WTC11 (cell line): Measurements from ENCODE around the gene LINS1. TPM values are rescaled to one million over a fixed set of nuclear protein-coding genes. Genes with fewer than 3 reads are reported as not detected.

Experiments used
- ATAC-seq: fragments of 200-7000 bp; cut with Tn5 transposase; 2 replicates; pipeline ENCODE4 v1.10.0; 2021; ENCODE audit warnings: mild to moderate bottlenecking, moderate library complexity
- CTCF ChIA-PET: fragments of 300-600 bp; sonication (Branson Sonifier 250); formaldehyde crosslinking; loops from one replicate; lab custom pipeline; 2021; ENCODE audit warnings: antibody characterized with exemption; lab: Charles Lee
- POLR2A ChIA-PET: fragments of 350-600 bp; sonication (Branson Sonifier 250); formaldehyde crosslinking; loops from one replicate; lab custom pipeline; 2021; ENCODE audit warnings: antibody characterized with exemption; lab: Charles Lee
- DNase-seq: peaks from one replicate; pipeline ENCODE4 v3.0.0; 2021; ENCODE audit warnings: low spot score
- H3K27ac Mint-ChIP-seq: 2 replicates; pipeline ENCODE4 v1.8.0; 2021; ENCODE audit warnings: mixed read lengths
- H3K27me3 Mint-ChIP-seq: 2 replicates; pipeline ENCODE4 v1.8.0; 2021; ENCODE audit warnings: low read depth, mild to moderate bottlenecking, moderate library complexity, mixed read lengths
- H3K36me3 Mint-ChIP-seq: 2 replicates; pipeline ENCODE4 v1.8.0; 2021; ENCODE audit warnings: mixed read lengths
- H3K4me1 Mint-ChIP-seq: 2 replicates; pipeline ENCODE4 v1.8.0; 2022; ENCODE audit warnings: mixed read lengths
- H3K4me3 Mint-ChIP-seq: 2 replicates; pipeline ENCODE4 v1.8.0; 2021; ENCODE audit warnings: mild to moderate bottlenecking, moderate library complexity, mixed read lengths
- H3K9me3 Mint-ChIP-seq: 2 replicates; pipeline ENCODE4 v1.8.0; 2021; ENCODE audit warnings: mixed read lengths
- ATF1 ChIP-seq: sonication (generic); formaldehyde crosslinking; IDR thresholded peaks from 2 replicates; pipeline ENCODE4 v1.8.1; 2023; ENCODE audit warnings: mild to moderate bottlenecking, moderate library complexity, missing genetic modification reagents
- CBFB ChIP-seq: sonication (generic); formaldehyde crosslinking; IDR thresholded peaks from 2 replicates; pipeline ENCODE4 v1.8.1; 2022; ENCODE audit warnings: mild to moderate bottlenecking, low read depth, missing genetic modification reagents
- FOXJ3 ChIP-seq: sonication (generic); formaldehyde crosslinking; IDR thresholded peaks from 2 replicates; pipeline ENCODE4 v1.9.0; 2021; ENCODE audit warnings: missing genetic modification reagents, mild to moderate bottlenecking, borderline replicate concordance
- FOXP1 ChIP-seq: sonication (generic); formaldehyde crosslinking; IDR thresholded peaks from 2 replicates; pipeline ENCODE4 v1.8.0; 2022; ENCODE audit warnings: missing genetic modification reagents, mild to moderate bottlenecking, moderate library complexity, borderline replicate concordance
- JAZF1 ChIP-seq: fragments of 250-450 bp; sonication (Bioruptor Pico); IDR thresholded peaks from 2 replicates; pipeline ENCODE4 v1.9.0; 2021; ENCODE audit warnings: moderate library complexity, mild to moderate bottlenecking, inconsistent platforms
- MXD4 ChIP-seq: fragments of 250-450 bp; sonication (Bioruptor Pico); IDR thresholded peaks from 2 replicates; pipeline ENCODE4 v1.8.0; 2021; ENCODE audit warnings: mild to moderate bottlenecking, moderate library complexity, borderline replicate concordance
- SMAD3 ChIP-seq: sonication (generic); formaldehyde crosslinking; IDR thresholded peaks from 2 replicates; pipeline ENCODE4 v1.8.0; 2022; ENCODE audit warnings: missing genetic modification reagents, mild to moderate bottlenecking, borderline replicate concordance
- SMAD4 ChIP-seq: sonication (generic); formaldehyde crosslinking; IDR thresholded peaks from 2 replicates; pipeline ENCODE4 v1.8.0; 2022; ENCODE audit warnings: mild to moderate bottlenecking, missing genetic modification reagents
- SP1 ChIP-seq: sonication (generic); formaldehyde crosslinking; conservative IDR thresholded peaks from 2 replicates; pipeline ENCODE4 v1.8.1; 2022; ENCODE audit warnings: missing genetic modification reagents
- TEAD1 ChIP-seq: sonication (generic); formaldehyde crosslinking; IDR thresholded peaks from 2 replicates; pipeline ENCODE4 v1.8.0; 2022; ENCODE audit warnings: mild to moderate bottlenecking, missing genetic modification reagents
- TP53 ChIP-seq: sonication (generic); formaldehyde crosslinking; IDR thresholded peaks from 2 replicates; pipeline ENCODE4 v1.8.1; 2023; ENCODE audit warnings: mild to moderate bottlenecking, missing genetic modification reagents
- ZNF317 ChIP-seq: sonication (generic); formaldehyde crosslinking; IDR thresholded peaks from 2 replicates; pipeline ENCODE4 v1.8.1; 2023; ENCODE audit warnings: low read depth, mild to moderate bottlenecking, moderate library complexity, missing genetic modification reagents, borderline replicate concordance
- total RNA-seq: library from RNA; stranded (reverse); gene quantifications from 3 replicates; pipeline ENCODE4 v1.2.3, GENCODE V29; 2021
- TF ChIP-seq, protein P1 (sequence below): sonication (generic); formaldehyde crosslinking; IDR thresholded peaks from 2 replicates; pipeline ENCODE4 v1.8.0; 2022; ENCODE audit warnings: mild to moderate bottlenecking, missing genetic modification reagents
- TF ChIP-seq, protein P2 (sequence below): sonication (generic); formaldehyde crosslinking; IDR thresholded peaks from 2 replicates; pipeline ENCODE4 v1.8.1; 2023; ENCODE audit warnings: mild to moderate bottlenecking, missing genetic modification reagents, moderate library complexity
- TF ChIP-seq, protein P3 (sequence below): sonication (generic); formaldehyde crosslinking; IDR thresholded peaks from 2 replicates; pipeline ENCODE4 v1.8.1; 2023; ENCODE audit warnings: mild to moderate bottlenecking, missing genetic modification reagents, moderate library complexity
- TF ChIP-seq, protein P4 (sequence below): sonication (generic); formaldehyde crosslinking; IDR thresholded peaks from 2 replicates; pipeline ENCODE4 v1.8.0; 2023; ENCODE audit warnings: missing genetic modification reagents, mild to moderate bottlenecking, borderline replicate concordance
- TF ChIP-seq, protein P5 (sequence below): sonication (generic); formaldehyde crosslinking; IDR thresholded peaks from 2 replicates; pipeline ENCODE4 v1.8.1; 2023; ENCODE audit warnings: mild to moderate bottlenecking, moderate library complexity, missing genetic modification reagents
- TF ChIP-seq, protein P6 (sequence below): fragments of 250-450 bp; sonication (Bioruptor Pico); IDR thresholded peaks from 2 replicates; pipeline ENCODE4 v1.9.0; 2021; ENCODE audit warnings: moderate library complexity, mild to moderate bottlenecking, inconsistent platforms, borderline replicate concordance

LINS1 gene
- total RNA-seq, 1 experiment from 2014 or later, result 10.4 TPM

DNA sequence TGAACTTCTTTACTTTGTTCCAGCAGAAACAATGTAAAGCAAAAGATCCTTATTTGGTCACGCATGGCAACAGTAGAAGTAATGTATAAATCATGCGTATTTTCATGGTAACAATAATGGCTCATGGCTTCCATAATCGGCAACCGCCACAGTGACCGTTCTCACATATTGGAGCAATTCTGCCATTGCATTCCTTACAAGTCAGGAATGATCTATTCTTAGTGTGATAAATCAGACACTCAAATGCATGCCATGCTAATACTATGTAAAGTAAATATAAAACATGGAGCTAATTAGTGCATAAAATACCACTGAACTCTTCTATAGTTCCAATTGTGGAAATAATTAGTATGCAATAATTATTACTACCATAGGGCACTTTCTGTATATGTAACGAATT, 59.7 kb downstream of the LINS1 start:
- no peak for ATAC-seq
- peaks cover 28% of the 10 kb centered on the region for H3K9me3 Mint-ChIP-seq
- CTCF ChIA-PET, result interaction anchor here (1.4 kb wide), 1 partner anchor 193 kb away, joined by 3 read pairs; no protein-coding TSS in a partner anchor

DNA sequence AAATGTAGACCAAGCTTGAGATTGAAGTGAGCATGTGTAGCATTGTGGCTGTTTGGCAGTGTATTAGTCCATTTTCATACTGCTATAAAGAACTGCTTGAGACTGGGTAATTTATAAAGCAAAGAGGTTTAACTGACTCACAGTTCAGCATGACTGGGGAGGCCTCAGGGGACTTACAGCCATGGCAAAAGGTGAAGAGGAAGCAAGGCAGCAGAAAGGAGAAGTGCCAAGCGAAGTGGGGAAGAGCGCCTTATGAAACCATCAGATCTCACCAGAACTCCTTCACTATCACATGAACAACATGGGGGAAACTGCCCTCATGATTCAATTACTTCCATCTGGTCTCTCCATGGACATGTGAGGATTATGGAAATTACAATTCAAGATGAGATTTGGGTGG, 64.7 kb downstream of the LINS1 start:
- ChIA-PET CTCF (no interaction called here), POLR2A (no interaction called here)
- peaks cover 5% of the 10 kb centered on the region; the same call in 1 of the 2 replicates for H3K27me3 Mint-ChIP-seq
- H3K9me3 Mint-ChIP-seq, result peaks cover 34% of the 10 kb centered on the region
- ATAC-seq, result no peak
- H3K4me1 Mint-ChIP-seq, result no peaks in the 10 kb centered on the region
- H3K36me3 Mint-ChIP-seq, result peaks cover 20% of the 10 kb centered on the region
- H3K27ac Mint-ChIP-seq, result no peak overlapping the region
- no peak for DNase-seq
- TF ChIP-seq FOXP1 (no peak), SMAD3 (CRISPR knock-in tag) (no peak), SMAD4 (CRISPR knock-in tag) (no peak), CBFB (CRISPR knock-in tag) (no peak)
- TF ChIP-seq, protein P1, sequence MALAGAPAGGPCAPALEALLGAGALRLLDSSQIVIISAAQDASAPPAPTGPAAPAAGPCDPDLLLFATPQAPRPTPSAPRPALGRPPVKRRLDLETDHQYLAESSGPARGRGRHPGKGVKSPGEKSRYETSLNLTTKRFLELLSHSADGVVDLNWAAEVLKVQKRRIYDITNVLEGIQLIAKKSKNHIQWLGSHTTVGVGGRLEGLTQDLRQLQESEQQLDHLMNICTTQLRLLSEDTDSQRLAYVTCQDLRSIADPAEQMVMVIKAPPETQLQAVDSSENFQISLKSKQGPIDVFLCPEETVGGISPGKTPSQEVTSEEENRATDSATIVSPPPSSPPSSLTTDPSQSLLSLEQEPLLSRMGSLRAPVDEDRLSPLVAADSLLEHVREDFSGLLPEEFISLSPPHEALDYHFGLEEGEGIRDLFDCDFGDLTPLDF (CRISPR knock-in tag), result no peak
- TF ChIP-seq, protein P2, sequence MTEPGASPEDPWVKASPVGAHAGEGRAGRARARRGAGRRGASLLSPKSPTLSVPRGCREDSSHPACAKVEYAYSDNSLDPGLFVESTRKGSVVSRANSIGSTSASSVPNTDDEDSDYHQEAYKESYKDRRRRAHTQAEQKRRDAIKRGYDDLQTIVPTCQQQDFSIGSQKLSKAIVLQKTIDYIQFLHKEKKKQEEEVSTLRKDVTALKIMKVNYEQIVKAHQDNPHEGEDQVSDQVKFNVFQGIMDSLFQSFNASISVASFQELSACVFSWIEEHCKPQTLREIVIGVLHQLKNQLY (CRISPR knock-in tag), result no peak
- TF ChIP-seq, all 79 proteins: peak for 0
- no peak overlapping the region for H3K4me3 Mint-ChIP-seq

More for the DNA sequence above, 59.7 kb downstream of the LINS1 start:
- POLR2A ChIA-PET, result no interaction called here
- no peak overlapping the region for H3K4me3 Mint-ChIP-seq
- H3K36me3 Mint-ChIP-seq, result peaks cover 18% of the 10 kb centered on the region
- H3K27ac Mint-ChIP-seq, result no peak overlapping the region
- no peaks in the 10 kb centered on the region for H3K4me1 Mint-ChIP-seq
- TF ChIP-seq TEAD1 (CRISPR knock-in tag), result no peak
- TF ChIP-seq FOXJ3, result no peak
- no peak for TF ChIP-seq ATF1 (CRISPR knock-in tag)
- no peak for TF ChIP-seq ZNF317 (CRISPR knock-in tag)
- TF ChIP-seq, protein P3, sequence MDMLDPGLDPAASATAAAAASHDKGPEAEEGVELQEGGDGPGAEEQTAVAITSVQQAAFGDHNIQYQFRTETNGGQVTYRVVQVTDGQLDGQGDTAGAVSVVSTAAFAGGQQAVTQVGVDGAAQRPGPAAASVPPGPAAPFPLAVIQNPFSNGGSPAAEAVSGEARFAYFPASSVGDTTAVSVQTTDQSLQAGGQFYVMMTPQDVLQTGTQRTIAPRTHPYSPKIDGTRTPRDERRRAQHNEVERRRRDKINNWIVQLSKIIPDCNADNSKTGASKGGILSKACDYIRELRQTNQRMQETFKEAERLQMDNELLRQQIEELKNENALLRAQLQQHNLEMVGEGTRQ (CRISPR knock-in tag), result no peak
- TF ChIP-seq TP53, result no peak
- TF ChIP-seq, protein P4, sequence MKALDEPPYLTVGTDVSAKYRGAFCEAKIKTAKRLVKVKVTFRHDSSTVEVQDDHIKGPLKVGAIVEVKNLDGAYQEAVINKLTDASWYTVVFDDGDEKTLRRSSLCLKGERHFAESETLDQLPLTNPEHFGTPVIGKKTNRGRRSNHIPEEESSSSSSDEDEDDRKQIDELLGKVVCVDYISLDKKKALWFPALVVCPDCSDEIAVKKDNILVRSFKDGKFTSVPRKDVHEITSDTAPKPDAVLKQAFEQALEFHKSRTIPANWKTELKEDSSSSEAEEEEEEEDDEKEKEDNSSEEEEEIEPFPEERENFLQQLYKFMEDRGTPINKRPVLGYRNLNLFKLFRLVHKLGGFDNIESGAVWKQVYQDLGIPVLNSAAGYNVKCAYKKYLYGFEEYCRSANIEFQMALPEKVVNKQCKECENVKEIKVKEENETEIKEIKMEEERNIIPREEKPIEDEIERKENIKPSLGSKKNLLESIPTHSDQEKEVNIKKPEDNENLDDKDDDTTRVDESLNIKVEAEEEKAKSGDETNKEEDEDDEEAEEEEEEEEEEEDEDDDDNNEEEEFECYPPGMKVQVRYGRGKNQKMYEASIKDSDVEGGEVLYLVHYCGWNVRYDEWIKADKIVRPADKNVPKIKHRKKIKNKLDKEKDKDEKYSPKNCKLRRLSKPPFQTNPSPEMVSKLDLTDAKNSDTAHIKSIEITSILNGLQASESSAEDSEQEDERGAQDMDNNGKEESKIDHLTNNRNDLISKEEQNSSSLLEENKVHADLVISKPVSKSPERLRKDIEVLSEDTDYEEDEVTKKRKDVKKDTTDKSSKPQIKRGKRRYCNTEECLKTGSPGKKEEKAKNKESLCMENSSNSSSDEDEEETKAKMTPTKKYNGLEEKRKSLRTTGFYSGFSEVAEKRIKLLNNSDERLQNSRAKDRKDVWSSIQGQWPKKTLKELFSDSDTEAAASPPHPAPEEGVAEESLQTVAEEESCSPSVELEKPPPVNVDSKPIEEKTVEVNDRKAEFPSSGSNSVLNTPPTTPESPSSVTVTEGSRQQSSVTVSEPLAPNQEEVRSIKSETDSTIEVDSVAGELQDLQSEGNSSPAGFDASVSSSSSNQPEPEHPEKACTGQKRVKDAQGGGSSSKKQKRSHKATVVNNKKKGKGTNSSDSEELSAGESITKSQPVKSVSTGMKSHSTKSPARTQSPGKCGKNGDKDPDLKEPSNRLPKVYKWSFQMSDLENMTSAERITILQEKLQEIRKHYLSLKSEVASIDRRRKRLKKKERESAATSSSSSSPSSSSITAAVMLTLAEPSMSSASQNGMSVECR (CRISPR knock-in tag), result no peak
- TF ChIP-seq CBFB (CRISPR knock-in tag), result no peak
- TF ChIP-seq, protein P5, sequence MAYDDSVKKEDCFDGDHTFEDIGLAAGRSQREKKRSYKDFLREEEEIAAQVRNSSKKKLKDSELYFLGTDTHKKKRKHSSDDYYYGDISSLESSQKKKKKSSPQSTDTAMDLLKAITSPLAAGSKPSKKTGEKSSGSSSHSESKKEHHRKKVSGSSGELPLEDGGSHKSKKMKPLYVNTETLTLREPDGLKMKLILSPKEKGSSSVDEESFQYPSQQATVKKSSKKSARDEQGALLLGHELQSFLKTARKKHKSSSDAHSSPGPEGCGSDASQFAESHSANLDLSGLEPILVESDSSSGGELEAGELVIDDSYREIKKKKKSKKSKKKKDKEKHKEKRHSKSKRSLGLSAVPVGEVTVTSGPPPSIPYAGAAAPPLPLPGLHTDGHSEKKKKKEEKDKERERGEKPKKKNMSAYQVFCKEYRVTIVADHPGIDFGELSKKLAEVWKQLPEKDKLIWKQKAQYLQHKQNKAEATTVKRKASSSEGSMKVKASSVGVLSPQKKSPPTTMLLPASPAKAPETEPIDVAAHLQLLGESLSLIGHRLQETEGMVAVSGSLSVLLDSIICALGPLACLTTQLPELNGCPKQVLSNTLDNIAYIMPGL (CRISPR knock-in tag), result no peak
- no peak for TF ChIP-seq MXD4 (CRISPR knock-in tag)
- TF ChIP-seq, protein P6, sequence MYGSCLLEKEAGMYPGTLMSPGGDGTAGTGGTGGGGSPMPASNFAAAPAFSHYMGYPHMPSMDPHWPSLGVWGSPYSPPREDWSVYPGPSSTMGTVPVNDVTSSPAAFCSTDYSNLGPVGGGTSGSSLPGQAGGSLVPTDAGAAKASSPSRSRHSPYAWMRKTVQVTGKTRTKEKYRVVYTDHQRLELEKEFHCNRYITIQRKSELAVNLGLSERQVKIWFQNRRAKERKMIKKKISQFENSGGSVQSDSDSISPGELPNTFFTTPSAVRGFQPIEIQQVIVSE (CRISPR knock-in tag), result no peak
- no peak for TF ChIP-seq JAZF1 (CRISPR knock-in tag)
- no peak for TF ChIP-seq SP1 (CRISPR knock-in tag)
- TF ChIP-seq, all 79 proteins: peak for 0
- H3K27me3 Mint-ChIP-seq, result peaks cover 5% of the 10 kb centered on the region; the same call in 1 of the 2 replicates
- DNase-seq, result no peak
